ENCODE results near the gene TCF4. TPM values are rescaled to one million over a fixed set of nuclear protein-coding genes. Genes with fewer than 3 reads are reported as not detected.

TCF4 gene
- polyA plus RNA-seq, 1 donor (not counting 4 experiments of a cell fraction or from before 2014, with no cell fraction given) = 9.7 TPM

DNA sequence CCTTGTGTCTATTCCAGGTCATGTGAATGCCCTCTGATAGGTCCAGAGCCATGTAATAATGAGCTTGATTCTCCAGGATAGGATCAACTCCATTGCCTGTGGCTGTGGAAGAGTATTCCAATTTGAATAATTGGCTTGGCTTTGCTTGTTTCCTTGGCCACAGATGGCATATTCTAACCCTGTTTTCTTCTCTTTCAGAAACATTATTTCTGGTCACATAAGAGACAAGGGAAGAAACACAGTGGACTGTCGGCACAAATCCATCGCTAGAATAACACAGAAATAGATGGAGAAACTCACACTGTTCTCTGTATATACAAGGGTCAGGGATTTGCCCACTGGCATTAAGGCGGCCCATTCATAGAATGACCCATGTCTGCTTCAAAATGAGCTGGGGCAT lies 350.3 kb downstream of the TCF4 start:
- DNase-seq (ENCODE audit: low read depth, low spot score) (no peak), FAIRE-seq (no peak)
- Histone ChIP-seq H3K79me2 (ENCODE audit: control insufficient read depth, insufficient read depth, low read length) (no peaks in the 10 kb centered on the region), H3K9me1 (ENCODE audit: control insufficient read depth, extremely low read depth, insufficient read depth, low read length) (no peaks in the 10 kb centered on the region), H3K9me3 (ENCODE audit: control insufficient read depth, low read depth, low read length) (no peaks in the 10 kb centered on the region), H3K9ac (ENCODE audit: control insufficient read depth, extremely low read depth, insufficient read depth, low read length) (no peak overlapping the region), H2AFZ (ENCODE audit: control insufficient read depth, low read length) (no peak overlapping the region), H3K27ac (ENCODE audit: control insufficient read depth, insufficient read depth, low read length) (no peak overlapping the region), H4K20me1 (ENCODE audit: control insufficient read depth, extremely low read depth, insufficient read depth, low read length) (no peaks in the 10 kb centered on the region), H3K4me1 (ENCODE audit: control insufficient read depth, extremely low read depth, insufficient read depth, low read length) (no peaks in the 10 kb centered on the region), H3K4me3 (ENCODE audit: control insufficient read depth in 2 of 3, extremely low read depth in 1 of 3, insufficient read depth in 2 of 3, low read depth in 1 of 3, low read length in 3 of 3) (no peak overlapping the region), H3K27me3 (ENCODE audit: control insufficient read depth, extremely low read depth, insufficient read depth, low read length) (no peaks in the 10 kb centered on the region), H3K4me2 (ENCODE audit: control insufficient read depth, extremely low read depth, insufficient read depth, low read depth, low read length) (no peak overlapping the region), H3K36me3 (ENCODE audit: control insufficient read depth in 2 of 2, extremely low read depth in 1 of 2, insufficient read depth in 2 of 2, low read length in 2 of 2) (no peaks in the 10 kb centered on the region)
- dilution Hi-C loops (cut with MboI; ENCODE audit: extremely low pct_ligation_motif_present, low sequenced_read_pairs) = no loop called here
- TF ChIP-seq EZH2 (IDR thresholded peaks at IDR 0.05; ENCODE audit: low read length) = no peak
- TF ChIP-seq, protein P1, sequence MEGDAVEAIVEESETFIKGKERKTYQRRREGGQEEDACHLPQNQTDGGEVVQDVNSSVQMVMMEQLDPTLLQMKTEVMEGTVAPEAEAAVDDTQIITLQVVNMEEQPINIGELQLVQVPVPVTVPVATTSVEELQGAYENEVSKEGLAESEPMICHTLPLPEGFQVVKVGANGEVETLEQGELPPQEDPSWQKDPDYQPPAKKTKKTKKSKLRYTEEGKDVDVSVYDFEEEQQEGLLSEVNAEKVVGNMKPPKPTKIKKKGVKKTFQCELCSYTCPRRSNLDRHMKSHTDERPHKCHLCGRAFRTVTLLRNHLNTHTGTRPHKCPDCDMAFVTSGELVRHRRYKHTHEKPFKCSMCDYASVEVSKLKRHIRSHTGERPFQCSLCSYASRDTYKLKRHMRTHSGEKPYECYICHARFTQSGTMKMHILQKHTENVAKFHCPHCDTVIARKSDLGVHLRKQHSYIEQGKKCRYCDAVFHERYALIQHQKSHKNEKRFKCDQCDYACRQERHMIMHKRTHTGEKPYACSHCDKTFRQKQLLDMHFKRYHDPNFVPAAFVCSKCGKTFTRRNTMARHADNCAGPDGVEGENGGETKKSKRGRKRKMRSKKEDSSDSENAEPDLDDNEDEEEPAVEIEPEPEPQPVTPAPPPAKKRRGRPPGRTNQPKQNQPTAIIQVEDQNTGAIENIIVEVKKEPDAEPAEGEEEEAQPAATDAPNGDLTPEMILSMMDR (optimal IDR thresholded peaks at IDR 0.05 in 1 of 3, IDR thresholded peaks at IDR 0.05 in 1 of 3, conservative IDR thresholded peaks at IDR 0.05 in 1 of 3; ENCODE audit: extremely low read depth in 1 of 3, insufficient read depth in 2 of 3, low read length in 3 of 3) = no peak

DNA sequence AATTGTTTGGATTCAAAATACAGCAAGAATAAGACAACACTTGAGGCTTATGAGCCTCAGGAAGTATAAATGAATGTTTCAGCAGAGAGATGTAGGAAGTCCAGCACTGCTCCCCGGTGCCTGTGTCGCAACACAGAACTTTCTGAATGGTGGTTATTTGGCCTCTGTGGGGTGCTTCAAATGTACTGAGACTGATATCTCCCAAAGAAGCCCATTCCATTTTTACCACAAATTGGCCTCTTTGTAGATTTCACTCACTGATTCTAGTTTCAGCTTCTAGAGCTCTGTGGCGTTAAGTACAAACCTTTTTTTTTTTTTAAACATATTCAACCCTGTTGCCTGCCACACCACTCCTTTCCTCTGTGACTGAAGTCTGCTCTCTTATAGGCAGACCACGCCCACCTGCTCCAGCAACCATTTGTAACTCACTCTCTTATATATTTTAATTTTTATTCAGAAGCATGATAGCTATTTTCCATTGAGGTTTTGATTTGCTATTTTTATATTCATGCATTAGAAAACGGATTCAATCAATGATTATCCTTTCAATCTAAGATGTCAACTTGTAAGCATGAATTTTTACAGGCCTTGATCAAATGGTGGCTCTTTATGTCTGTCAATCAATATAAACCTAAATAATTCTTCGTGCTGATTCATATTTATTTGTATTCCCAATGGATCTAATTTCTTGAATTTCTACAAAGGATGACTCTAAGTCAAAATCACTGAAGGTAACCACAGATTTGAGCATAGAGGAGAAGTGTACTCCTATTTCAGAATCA lies 351.7 kb downstream of the TCF4 start:
- TF ChIP-seq, protein P1 (optimal IDR thresholded peaks at IDR 0.05 in 1 of 3, IDR thresholded peaks at IDR 0.05 in 1 of 3, conservative IDR thresholded peaks at IDR 0.05 in 1 of 3; ENCODE audit: extremely low read depth in 1 of 3, insufficient read depth in 2 of 3, low read length in 3 of 3) = no peak
- no peak for DNase-seq (ENCODE audit: low read depth, low spot score)
- no peaks in the 10 kb centered on the region for H3K79me2 ChIP-seq (ENCODE audit: control insufficient read depth, insufficient read depth, low read length)
- no peak overlapping the region for H3K4me3 ChIP-seq (ENCODE audit: control insufficient read depth in 2 of 3, extremely low read depth in 1 of 3, insufficient read depth in 2 of 3, low read depth in 1 of 3, low read length in 3 of 3)
- H3K9ac ChIP-seq (ENCODE audit: control insufficient read depth, extremely low read depth, insufficient read depth, low read length) = no peak overlapping the region
- H3K4me2 ChIP-seq (ENCODE audit: control insufficient read depth, extremely low read depth, insufficient read depth, low read depth, low read length) = no peak overlapping the region
- no peaks in the 10 kb centered on the region for H3K27me3 ChIP-seq (ENCODE audit: control insufficient read depth, extremely low read depth, insufficient read depth, low read length)
- no peak overlapping the region for H2AFZ ChIP-seq (ENCODE audit: control insufficient read depth, low read length)
- H4K20me1 ChIP-seq (ENCODE audit: control insufficient read depth, extremely low read depth, insufficient read depth, low read length) = no peaks in the 10 kb centered on the region
- H3K9me1 ChIP-seq (ENCODE audit: control insufficient read depth, extremely low read depth, insufficient read depth, low read length) = no peaks in the 10 kb centered on the region
- no peaks in the 10 kb centered on the region for H3K4me1 ChIP-seq (ENCODE audit: control insufficient read depth, extremely low read depth, insufficient read depth, low read length)
- H3K9me3 ChIP-seq (ENCODE audit: control insufficient read depth, low read depth, low read length) = no peaks in the 10 kb centered on the region
- no peak for FAIRE-seq
- dilution Hi-C loops (cut with MboI; ENCODE audit: extremely low pct_ligation_motif_present, low sequenced_read_pairs) = no loop called here
- no peak overlapping the region for H3K27ac ChIP-seq (ENCODE audit: control insufficient read depth, insufficient read depth, low read length)
- no peaks in the 10 kb centered on the region for H3K36me3 ChIP-seq (ENCODE audit: control insufficient read depth in 2 of 2, extremely low read depth in 1 of 2, insufficient read depth in 2 of 2, low read length in 2 of 2)

Measured in keratinocyte (primary cell).